PFSK-1 (cell line): ENCODE results near the gene SIDT1.

ENCODE experiments used
- FOXP2 ChIP-seq: optimal IDR thresholded peaks from 2 replicates; pipeline ENCODE3; 2011; ENCODE audit warnings: borderline replicate concordance, control low read depth, inconsistent platforms; ENCODE audit not compliant: insufficient read depth; ENCODE audit errors: extremely low read length, extremely low read depth
- POLR2AphosphoS5 ChIP-seq: IDR thresholded peaks from 2 replicates; pipeline ENCODE4 v1.6.1; 2012; ENCODE audit warnings: low read depth, mild to moderate bottlenecking, control low read depth, low read length, moderate library complexity
- REST ChIP-seq, 2 experiments: IDR thresholded peaks; 2 replicates each; pipeline versions ENCODE4 v1.6.1 to v1.8.0; 2011 to 2012; ENCODE audit warnings: low read depth in 2 of 2, low read length in 2 of 2, control low read depth in 1 of 2, inconsistent platforms in 1 of 2, mild to moderate bottlenecking in 1 of 2, moderate library complexity in 1 of 2; ENCODE audit not compliant: insufficient read depth in 1 of 2
- SIN3A ChIP-seq: IDR thresholded peaks from 2 replicates; pipeline ENCODE4 v1.6.1; 2012; ENCODE audit warnings: mild to moderate bottlenecking, low read length, moderate library complexity, borderline replicate concordance; ENCODE audit not compliant: insufficient read depth
- TAF1 ChIP-seq: IDR thresholded peaks from 2 replicates; pipeline ENCODE4 v1.6.1; 2012; ENCODE audit warnings: low read length, control low read depth, borderline replicate concordance; ENCODE audit not compliant: insufficient read depth

The SIDT1 gene

GRCh38 chr3:113648524-113648923 is 116.2 kb downstream of the SIDT1 start:
- no peak for TF ChIP-seq TAF1
- TF ChIP-seq POLR2AphosphoS5: no peak
- no peak for TF ChIP-seq FOXP2
- no peak for TF ChIP-seq REST (IDR thresholded peaks at IDR 0.05; ENCODE audit: insufficient read depth in 1 of 2, low read depth in 2 of 2, low read length in 2 of 2)
- TF ChIP-seq SIN3A: no peak

- TF ChIP-seq REST (IDR thresholded peaks at IDR 0.05; ENCODE audit: insufficient read depth in 1 of 2, low read depth in 2 of 2, low read length in 2 of 2): no peak
- no peak for TF ChIP-seq FOXP2
- no peak for TF ChIP-seq POLR2AphosphoS5
- no peak for TF ChIP-seq SIN3A
- TF ChIP-seq TAF1: no peak
Observed at GRCh38 chr3:113649174-113649845, 117.0 kb downstream of the SIDT1 start.

- no peak for TF ChIP-seq FOXP2
- TF ChIP-seq TAF1: no peak
- TF ChIP-seq POLR2AphosphoS5: no peak
- TF ChIP-seq SIN3A: no peak
- no peak for TF ChIP-seq REST (IDR thresholded peaks at IDR 0.05; ENCODE audit: insufficient read depth in 1 of 2, low read depth in 2 of 2, low read length in 2 of 2)
Observed at GRCh38 chr3:113654310-113654709, 122.0 kb downstream of the SIDT1 start.

GRCh38 chr3:113654851-113655250 is 122.5 kb downstream of the SIDT1 start:
- TF ChIP-seq SIN3A: no peak
- TF ChIP-seq FOXP2: no peak
- no peak for TF ChIP-seq REST (IDR thresholded peaks at IDR 0.05; ENCODE audit: insufficient read depth in 1 of 2, low read depth in 2 of 2, low read length in 2 of 2)
- TF ChIP-seq TAF1: no peak
- no peak for TF ChIP-seq POLR2AphosphoS5
